Hematopoietic multipotent progenitor cell treated with erythropoietin and hydrocortisone succinate and interleukin-3 and kit ligand, for 4 days (in vitro differentiated cells): ENCODE results near the gene PALB2.

ENCODE experiments used
- DNase-seq: peaks from one replicate; pipeline ENCODE4 v3.0.0-alpha.2; 2015

Gene PALB2

GRCh38 chr16:23580391-23580790, 60.7 kb downstream of the PALB2 start:
- DNase-seq = no peak

DNA sequence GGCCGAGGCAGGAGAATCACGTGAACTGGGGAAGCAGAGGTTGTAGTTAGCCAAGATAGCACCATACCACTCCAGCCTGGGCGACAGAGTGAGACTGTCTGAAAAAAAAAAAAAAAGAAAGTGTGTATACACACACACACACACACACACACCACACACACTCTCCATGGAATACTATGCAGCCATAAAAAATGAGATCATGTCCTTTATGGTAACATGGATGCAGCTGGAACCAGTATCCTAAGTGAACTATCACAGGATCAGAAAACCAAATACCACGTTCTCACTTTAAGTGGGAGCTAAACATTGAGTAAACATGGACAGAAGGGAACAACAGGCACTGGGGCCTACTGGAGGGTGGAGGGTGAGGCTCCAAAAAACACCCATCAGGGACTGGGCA, 61.7 kb downstream of the PALB2 start:
- DNase-seq = no peak

GRCh38 chr16:23578101-23578830, 62.8 kb downstream of the PALB2 start:
- DNase-seq = peak; percentile 67

GRCh38 chr16:23577493-23577892, 63.6 kb downstream of the PALB2 start:
- no peak for DNase-seq

- DNase-seq = peak; percentile 14
These were observed 65.3 kb downstream of the PALB2 start for GRCh38 chr16:23575834-23576233.

GRCh38 chr16:23573817-23574216, 67.3 kb downstream of the PALB2 start:
- DNase-seq = no peak

DNA sequence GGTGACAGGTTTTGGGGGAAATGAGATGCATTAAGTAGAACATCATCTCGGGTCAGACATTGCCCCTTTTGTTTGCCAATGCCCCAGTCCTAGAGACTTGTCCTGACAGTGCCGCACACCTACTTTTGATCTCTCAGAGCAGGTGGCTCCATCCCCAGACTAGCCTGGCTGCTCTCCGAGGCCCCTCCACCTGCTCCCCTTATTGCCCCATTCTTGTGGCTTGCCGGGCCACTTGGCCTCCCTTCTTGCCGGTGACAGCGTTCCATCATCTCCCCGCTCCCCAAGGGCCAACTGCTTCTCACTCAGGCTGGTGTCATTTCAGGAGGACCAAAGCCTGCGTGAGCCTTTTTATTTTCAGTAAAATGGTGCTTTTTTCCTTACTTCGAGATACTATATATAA, 68.7 kb downstream of the PALB2 start:
- no peak for DNase-seq

DNA sequence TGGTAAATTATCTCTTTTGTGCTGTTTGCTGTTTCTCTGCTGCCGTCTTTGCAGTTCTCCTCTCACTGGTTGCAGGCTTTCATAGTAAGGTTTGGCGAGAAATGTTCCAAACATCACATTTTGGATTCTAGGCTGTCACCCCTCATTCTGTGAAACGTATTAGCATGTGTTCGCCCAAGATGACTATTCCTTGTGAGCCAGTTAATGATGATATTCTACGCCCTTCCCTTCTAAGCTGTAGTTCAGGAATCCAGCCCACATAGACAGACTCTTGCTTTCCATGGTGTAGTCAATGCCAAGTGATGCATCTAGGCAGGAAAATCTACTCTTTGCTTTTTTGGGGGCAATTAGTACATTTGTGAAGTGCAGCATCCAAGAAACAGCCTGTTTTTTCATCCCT, 69.2 kb downstream of the PALB2 start:
- DNase-seq = no peak

GRCh38 chr16:23570992-23571632, 70.0 kb downstream of the PALB2 start:
- DNase-seq = no peak

DNA sequence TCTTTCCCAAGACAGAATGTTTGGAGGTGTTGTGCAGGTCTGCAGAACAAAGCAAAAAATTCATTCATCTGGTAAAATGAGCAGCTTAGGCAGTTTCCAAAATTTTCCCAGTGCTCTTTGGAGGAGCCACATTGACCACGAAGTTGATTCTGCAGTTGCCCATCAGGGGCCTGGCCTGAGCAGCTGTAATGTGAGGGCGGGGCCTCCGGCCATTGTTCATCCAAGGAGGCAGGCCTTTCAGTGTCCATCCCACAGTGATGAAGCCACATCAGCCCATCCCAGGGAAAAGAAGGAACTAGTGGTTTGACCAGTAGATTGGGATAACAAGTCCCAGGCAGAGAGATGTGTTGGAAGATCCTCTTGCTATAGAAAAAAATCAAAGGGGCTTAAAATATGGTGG, 73.5 kb downstream of the PALB2 start:
- DNase-seq = no peak

GRCh38 chr16:23566724-23567123, 74.4 kb downstream of the PALB2 start:
- DNase-seq = no peak

DNA sequence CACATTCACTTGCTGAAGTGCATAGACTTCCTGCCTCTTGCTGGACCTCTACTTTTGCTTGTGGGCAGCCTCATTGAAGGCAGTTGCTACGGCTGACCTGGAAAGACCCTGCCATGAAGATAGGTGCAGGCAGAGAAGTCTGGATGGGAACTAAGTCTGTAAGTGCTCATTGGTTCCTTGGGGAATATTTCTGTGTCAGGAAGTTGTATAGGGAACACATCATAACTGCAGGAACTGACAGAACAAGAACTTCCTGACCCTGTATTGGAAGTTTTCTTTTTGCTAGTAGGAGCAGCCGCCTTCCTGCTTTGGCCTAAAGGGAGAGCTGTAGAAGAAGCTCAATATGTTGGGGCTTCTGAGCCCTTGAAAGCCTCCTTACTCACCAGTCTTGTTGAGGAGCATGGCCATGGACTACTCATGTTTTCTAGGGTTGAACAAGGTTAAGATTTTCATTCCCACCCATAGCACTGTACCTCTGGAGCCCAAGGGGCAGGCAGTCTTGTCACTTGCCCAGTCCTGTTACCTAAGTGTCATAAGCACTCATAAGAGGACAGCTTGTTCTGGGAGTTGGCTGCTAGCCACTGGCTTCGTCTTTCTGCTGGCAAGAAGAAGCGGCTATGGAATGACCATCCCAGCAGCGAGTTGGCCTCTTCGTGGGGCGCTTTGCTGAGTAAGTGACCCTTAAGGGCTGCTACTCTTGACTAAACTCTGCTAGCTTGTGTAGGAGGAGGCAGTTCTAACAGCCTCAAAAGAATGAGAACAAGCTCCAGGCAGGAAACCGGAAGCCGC, 76.3 kb downstream of the PALB2 start:
- no peak for DNase-seq

- DNase-seq = no peak
These were observed 77.9 kb downstream of the PALB2 start for GRCh38 chr16:23563186-23563585.

- no peak for DNase-seq
These were observed 78.6 kb downstream of the PALB2 start for GRCh38 chr16:23562505-23562904.

- peak; percentile 25 for DNase-seq
These were observed 79.5 kb downstream of the PALB2 start for GRCh38 chr16:23561586-23561985.

DNA sequence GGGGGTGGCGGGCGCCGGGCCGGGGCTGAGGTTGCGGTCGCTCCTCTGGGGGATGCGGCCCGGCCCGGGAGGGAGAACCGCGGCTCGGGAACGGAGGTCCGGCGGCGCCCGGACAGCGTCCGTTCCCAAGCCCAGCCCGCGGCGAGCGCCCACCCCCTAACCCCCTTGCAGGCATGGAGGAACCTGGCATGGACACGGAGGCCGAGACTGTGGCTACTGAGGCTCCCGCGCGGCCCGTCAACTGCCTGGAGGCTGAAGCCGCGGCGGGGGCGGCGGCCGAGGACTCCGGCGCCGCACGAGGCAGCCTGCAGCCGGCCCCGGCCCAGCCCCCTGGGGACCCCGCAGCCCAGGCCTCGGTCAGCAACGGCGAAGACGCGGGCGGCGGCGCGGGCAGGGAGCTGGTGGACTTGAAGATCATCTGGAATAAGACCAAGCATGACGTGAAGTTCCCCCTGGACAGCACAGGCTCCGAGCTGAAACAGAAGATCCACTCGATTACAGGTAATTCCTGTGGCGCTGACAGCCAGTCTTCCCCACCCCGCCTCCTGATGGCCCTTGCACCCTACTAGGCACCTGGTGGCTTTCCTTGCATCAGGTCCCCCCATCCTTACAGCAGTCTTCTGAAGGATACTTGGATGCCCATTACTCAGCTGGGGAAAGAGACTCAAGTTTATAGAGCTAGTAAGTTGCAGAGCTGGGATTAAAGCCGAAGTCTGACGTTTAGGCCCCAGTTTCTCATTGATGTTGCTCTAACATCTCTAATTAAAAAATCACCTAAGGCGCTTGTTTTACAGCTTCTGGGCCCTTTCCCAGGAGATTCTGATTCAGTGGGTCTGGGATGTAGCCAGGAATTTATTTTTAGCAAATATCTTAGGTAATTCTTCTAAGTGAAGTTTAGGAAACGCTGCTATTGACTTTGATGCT, 83.1 kb downstream of the PALB2 start:
- DNase-seq = no peak

GRCh38 chr16:23556881-23557778, 84.0 kb downstream of the PALB2 start, which contains the start of the genes EARS2 and UBFD1:
Gene EARS2 (minus strand): TSS chr16:23557350. CDS start chr16:23557343, 7 bp downstream.
Gene UBFD1 (plus strand): TSS chr16:23557727. CDS start chr16:23557743, 16 bp downstream.
- peak; percentile 100 for DNase-seq

- DNase-seq = no peak
These were observed 86.6 kb downstream of the PALB2 start for GRCh38 chr16:23554536-23554935.
